GM12878 (cell line): ENCODE results near the gene CCL20. TPM values are rescaled to one million over a fixed set of nuclear protein-coding genes. Genes with fewer than 3 reads are reported as not detected.

Experiments
- ATAC-seq: fragments of 200-7000 bp; cut with Tn5 transposase; 3 replicates; pipeline ENCODE4 v1.9.1; 2020; ENCODE audit warnings: mild to moderate bottlenecking, moderate library complexity
- BruUV-seq: library from RNA; stranded (reverse); fragments of 400-500 nt; replicated peaks from 2 replicates; lab custom pipeline; 2021; lab: Mats Ljungman, UMichigan
- CTCF ChIA-PET: fragments of 300-600 bp; sonication (Branson Sonifier 250); formaldehyde crosslinking; extraction: SDS; loops from one replicate; lab custom pipeline; 2021; ENCODE audit warnings: inconsistent platforms; lab: Yijun Ruan, JAX
- POLR2A ChIA-PET: fragments of 350-600 bp; formaldehyde crosslinking; extraction: SDS; loops from one replicate; lab custom pipeline; 2021; ENCODE audit warnings: inconsistent platforms; lab: Charles Lee
- RAD21 ChIA-PET: fragments of 300-600 bp; sonication (Branson Sonifier 250); formaldehyde crosslinking; loops from one replicate; lab custom pipeline; 2023; ENCODE audit warnings: antibody characterized with exemption; ENCODE audit not compliant: unreplicated experiment; lab: Charles Lee
- SMC1A ChIA-PET: fragments of 300-600 bp; sonication (Branson Sonifier 250); formaldehyde crosslinking; loops from one replicate; lab custom pipeline; 2023; ENCODE audit not compliant: unreplicated experiment, uncharacterized antibody; lab: Charles Lee
- DNase-seq: peaks from one replicate; pipeline ENCODE4 v3.0.0-alpha.2; 2011; ENCODE audit warnings: low read depth, low spot score
- FAIRE-seq: peaks from 3 replicates; lab custom pipeline; 2011; peaks lifted over from hg19 to GRCh38; lab: Jason Lieb, UNC
- H2AFZ ChIP-seq: 2 replicates; pipeline ENCODE4 v1.6.0; 2011; ENCODE audit warnings: low read depth, low read length, control low read depth; ENCODE audit not compliant: control insufficient read depth
- H3K27ac ChIP-seq: 2 replicates; pipeline ENCODE4 v1.5.1; 2011; ENCODE audit warnings: control low read depth; ENCODE audit not compliant: control insufficient read depth, insufficient read depth
- H3K27me3 ChIP-seq, 2 experiments: replicated peaks in 1 of 2; 2 replicates each; pipeline versions ENCODE4 v1.6.0 to v1.6.1; 2011; ENCODE audit warnings: low read length in 1 of 2; ENCODE audit not compliant: control insufficient read depth in 2 of 2, insufficient read depth in 2 of 2
- H3K36me3 ChIP-seq, 2 experiments: 2 replicates each; pipeline ENCODE4 v1.5.1; 2011; ENCODE audit warnings: low read length in 1 of 2; ENCODE audit not compliant: control insufficient read depth in 2 of 2, insufficient read depth in 2 of 2
- H3K4me1 ChIP-seq: 2 replicates; pipeline ENCODE4 v1.6.1; 2011; ENCODE audit warnings: mild to moderate bottlenecking, low read length, moderate library complexity, mixed read lengths; ENCODE audit not compliant: control insufficient read depth, insufficient read depth
- H3K4me2 ChIP-seq: 2 replicates; pipeline ENCODE4 v1.6.0; 2011; ENCODE audit warnings: control low read depth; ENCODE audit not compliant: control insufficient read depth, insufficient read depth
- H3K4me3 ChIP-seq: fragments of 200-600 bp; sonication (generic); 2 replicates; pipeline ENCODE4 v1.5.1; 2016
- H3K79me2 ChIP-seq: 2 replicates; pipeline ENCODE4 v1.6.0; 2011; ENCODE audit warnings: low read length; ENCODE audit not compliant: control insufficient read depth, insufficient read depth
- H3K9ac ChIP-seq: 2 replicates; pipeline ENCODE4 v1.8.0; 2011; ENCODE audit warnings: low read length, control low read depth, mixed read lengths; ENCODE audit not compliant: control insufficient read depth, insufficient read depth
- H3K9me3 ChIP-seq: replicated peaks from 3 replicates; pipeline ENCODE4 v1.5.1; 2011; ENCODE audit warnings: mild to moderate bottlenecking, low read length; ENCODE audit not compliant: control insufficient read depth, insufficient read depth
- H4K20me1 ChIP-seq: 2 replicates; pipeline ENCODE4 v1.6.0; 2011; ENCODE audit not compliant: control insufficient read depth, insufficient read depth
- CBX3 ChIP-seq: fragments of 200-600 bp; sonication (generic); IDR thresholded peaks from 2 replicates; pipeline ENCODE4 v1.6.1; 2016; ENCODE audit warnings: low read depth, borderline replicate concordance
- CHD2 ChIP-seq: IDR thresholded peaks from 2 replicates; pipeline ENCODE4 v1.6.1; 2011; ENCODE audit warnings: low read depth, low read length, improper control_type of control experiment, borderline replicate concordance
- EED ChIP-seq: sonication (generic); IDR thresholded peaks from 2 replicates; pipeline ENCODE4 v1.6.1; 2016; ENCODE audit warnings: antibody characterized with exemption, low read depth
- ETV6 ChIP-seq, 2 experiments: fragments of 450-650 bp in 1 of 2; IDR thresholded peaks in 1 of 2; conservative IDR thresholded peaks in 1 of 2; 2 replicates each; pipeline ENCODE4 v1.6.1; 2014; ENCODE audit warnings: antibody characterized with exemption in 1 of 2, borderline replicate concordance in 1 of 2, low read depth in 1 of 2, mild to moderate bottlenecking in 1 of 2, moderate library complexity in 1 of 2
- HDGF ChIP-seq: fragments of 450-650 bp; IDR thresholded peaks from 2 replicates; pipeline ENCODE4 v1.6.1; 2016; ENCODE audit warnings: antibody characterized with exemption
- MEF2B ChIP-seq: fragments of 450-650 bp; IDR thresholded peaks from 2 replicates; pipeline ENCODE4 v1.6.1; 2018; ENCODE audit warnings: mild to moderate bottlenecking, moderate library complexity; ENCODE audit not compliant: partially characterized antibody, poor library complexity, severe bottlenecking
- NFIC ChIP-seq: IDR thresholded peaks from 2 replicates; pipeline ENCODE4 v1.6.1; 2012; ENCODE audit warnings: low read depth, mild to moderate bottlenecking, inconsistent platforms, low read length, moderate library complexity
- NFYA ChIP-seq: IDR thresholded peaks from 2 replicates; pipeline ENCODE4 v1.6.1; 2011; ENCODE audit warnings: low read depth, mild to moderate bottlenecking, low read length, improper control_type of control experiment, borderline replicate concordance
- NR2C1 ChIP-seq: fragments of 450-650 bp; IDR thresholded peaks from 2 replicates; pipeline ENCODE4 v1.6.1; 2017; ENCODE audit warnings: antibody characterized with exemption, mild to moderate bottlenecking, moderate library complexity
- PKNOX1 ChIP-seq: fragments of 450-650 bp; IDR thresholded peaks from 2 replicates; pipeline ENCODE4 v1.6.1; 2016; ENCODE audit warnings: mild to moderate bottlenecking
- RAD21 ChIP-seq: IDR thresholded peaks from 2 replicates; pipeline ENCODE4 v1.6.1; 2011; ENCODE audit warnings: mild to moderate bottlenecking, low read depth, low read length, moderate library complexity; ENCODE audit not compliant: insufficient read depth
- RCOR1 ChIP-seq: conservative IDR thresholded peaks from 2 replicates; pipeline ENCODE4 v1.6.1; 2012; ENCODE audit warnings: low read depth, low read length, improper control_type of control experiment
- RUNX3 ChIP-seq: IDR thresholded peaks from 2 replicates; pipeline ENCODE4 v1.6.1; 2012; ENCODE audit warnings: low read length, inconsistent platforms
- SREBF1 ChIP-seq: IDR thresholded peaks from 2 replicates; pipeline ENCODE4 v1.6.1; 2012; ENCODE audit warnings: mild to moderate bottlenecking, low read length
- TCF7 ChIP-seq: IDR thresholded peaks from 2 replicates; pipeline ENCODE4 v1.6.1; 2014; ENCODE audit warnings: antibody characterized with exemption, borderline replicate concordance
- USF2 ChIP-seq: IDR thresholded peaks from 2 replicates; pipeline ENCODE4 v1.6.1; 2011; ENCODE audit warnings: low read depth, low read length, improper control_type of control experiment, borderline replicate concordance
- ZBED1 ChIP-seq: IDR thresholded peaks from 2 replicates; pipeline ENCODE4 v1.6.1; 2016; ENCODE audit warnings: borderline replicate concordance
- ZBTB33 ChIP-seq: fragments of 450-650 bp; IDR thresholded peaks from 2 replicates; pipeline ENCODE4 v1.6.1; 2017; ENCODE audit warnings: mild to moderate bottlenecking
- ZNF24 ChIP-seq: fragments of 450-650 bp; IDR thresholded peaks from 2 replicates; pipeline ENCODE4 v1.6.1; 2017; ENCODE audit warnings: antibody characterized with exemption, mild to moderate bottlenecking
- WGBS: methylation state at CpG from one replicate; pipeline ENCODE4 v1.1.6; 2016; ENCODE audit warnings: low lambda C conversion rate; ENCODE audit not compliant: insufficient replicate concordance, insufficient coverage; ENCODE audit errors: missing lambda C conversion rate; 5-methylcytosine and 5-hydroxymethylcytosine counted together
- in situ Hi-C: fragments of 300-500 bp; cut with MboI; formaldehyde crosslinking; loops from 9 replicates; pipeline ENCODE4 v1.14.3; 2018; ENCODE audit warnings: mixed read lengths
- intact Hi-C: fragments of 100-400 bp; cut with micrococcal nuclease; formaldehyde crosslinking; loops from one replicate; pipeline ENCODE4 v1.14.2; 2022; ENCODE audit not compliant: unreplicated experiment
- polyA plus RNA-seq, 11 experiments: library from polyadenylated mRNA; depleted of rRNA in 4 of 11; unstranded in 6 of 11; stranded (reverse) in 5 of 11; fragments of >200 nt; fragmentation: Nextera tagmentation in 4 of 11; fragmentation: Illumina TruSeq in 1 of 11; extraction: Ambion mirVana in 4 of 11; extraction: Trizol in 1 of 11; gene quantifications; 1 replicate in 1 of 11; 2 replicates in 10 of 11; pipeline versions ENCODE4 v1.2.1 to v1.2.3, GENCODE V29; 2011 to 2016; ENCODE audit warnings: inconsistent platforms in 2 of 11, missing spikeins in 2 of 11, low read depth in 1 of 11
- total RNA-seq, 4 experiments: library from RNA; depleted of rRNA in 3 of 4; stranded (reverse); fragments of >200 nt in 3 of 4; fragmentation: Illumina TruSeq in 1 of 4; extraction: Trizol in 1 of 4; gene quantifications; 2 replicates each; pipeline versions ENCODE4 v1.2.1 to v1.2.3, GENCODE V29; 2013 to 2021

Gene CCL20
- total and polyA plus RNA-seq, 10 of the 15 experiments (the other 5 are each of a cell fraction or from before 2014, with no cell fraction given), result 5.5 to 35.7 (median 15.6) TPM

- ATAC-seq, result no peak
- no peak for FAIRE-seq
- H3K27me3 ChIP-seq, result no peaks in the 10 kb centered on the region
- WGBS, result 33% methylated on average over 4 of the region's 4 CpGs
- no peak overlapping the region for H3K27ac ChIP-seq
- H3K4me1 ChIP-seq, result no peaks in the 10 kb centered on the region; the same call in 1 of the 2 replicates
- ChIA-PET CTCF (interaction anchor here (1.2 to 2.1 kb wide), 5 partner anchors 10 to 194 kb away, joined by 3 to 12 read pairs (median 10); partner anchors contain the start of gene CCL20), POLR2A (interaction anchor here (0.9 to 1.8 kb wide), 5 partner anchors 34 to 525 kb away, joined by 3 to 5 read pairs (median 4); no protein-coding TSS in a partner anchor), SMC1A (interaction anchor here (0.8 to 7.8 kb wide), 10 partner anchors 9 to 79 kb away, joined by 3 to 62 read pairs (median 5); no protein-coding TSS in a partner anchor), RAD21 (interaction anchor here (1.2 to 2.4 kb wide), 4 partner anchors 9 to 70 kb away, joined by 3 to 8 read pairs (median 4); no protein-coding TSS in a partner anchor)
- no peak overlapping the region for H3K9ac ChIP-seq
- no peaks in the 10 kb centered on the region for H4K20me1 ChIP-seq
- no peak overlapping the region for H3K4me3 ChIP-seq
- BruUV-seq, result no TSS peak
- H3K79me2 ChIP-seq, result no peaks in the 10 kb centered on the region
- H2AFZ ChIP-seq, result no peak overlapping the region
- H3K36me3 ChIP-seq, result no peaks in the 10 kb centered on the region
- no peak overlapping the region for H3K4me2 ChIP-seq
- in situ Hi-C loops, result no loop called here
- H3K9me3 ChIP-seq, result no peaks in the 10 kb centered on the region; the same call in 1 of the 3 replicates
- intact Hi-C loops, result loop anchor here (10.0 kb wide), 1 partner anchor 448 kb away; no protein-coding TSS in a partner anchor
- DNase-seq, result no peak
- no peak for TF ChIP-seq RAD21
- no peak for TF ChIP-seq NFYA
- no peak for TF ChIP-seq CHD2
- TF ChIP-seq ETV6 (conservative IDR thresholded peaks at IDR 0.05 in 1 of 2, IDR thresholded peaks at IDR 0.05 in 1 of 2; ENCODE audit: borderline replicate concordance in 1 of 2, low read depth in 1 of 2), result no peak
- TF ChIP-seq PKNOX1, result no peak
- TF ChIP-seq ZBED1, result 0 out of 2 replicates have a peak, but pooled peaks have one; percentile 44
- no peak for TF ChIP-seq MEF2B
- TF ChIP-seq HDGF, result no peak
- 0 out of 2 replicates have a peak, but pooled peaks have one; percentile 12 for TF ChIP-seq RUNX3
- TF ChIP-seq NFIC, result peak; percentile 60; the same call in 1 of the 2 replicates
- no peak for TF ChIP-seq ZBTB33
- TF ChIP-seq SREBF1, result no peak
- TF ChIP-seq CBX3, result no peak
- TF ChIP-seq NR2C1, result no peak
- no peak for TF ChIP-seq RCOR1
- no peak for TF ChIP-seq USF2
- TF ChIP-seq ZNF24, result no peak
- TF ChIP-seq EED, result peak; percentile 64; the same call in 1 of the 2 replicates
- TF ChIP-seq TCF7, result no peak
These were observed 39.6 kb downstream of the CCL20 start for GRCh38 chr2:227853204-227853629.
